Sigmoid colon (tissue), 4 donors: ENCODE data around the gene ZYG11B.

ENCODE experiments used
- EP300 ChIP-seq, 4 donors: sonication (generic); formaldehyde crosslinking; IDR thresholded peaks; one replicate each; pipeline ENCODE4 v1.6.1; 2017; ENCODE audit warnings: antibody characterized with exemption in 4 of 4
- TF ChIP-seq, protein P1 (sequence below), 4 experiments: fragments of 450-650 bp in 3 of 4; fragments of 200-600 bp in 1 of 4; IDR thresholded peaks; one replicate each; pipeline ENCODE4 v1.5.1; 2016 to 2019; ENCODE audit warnings: antibody characterized with exemption in 4 of 4, mild to moderate bottlenecking in 3 of 4, moderate library complexity in 2 of 4

- TF ChIP-seq, protein P1, sequence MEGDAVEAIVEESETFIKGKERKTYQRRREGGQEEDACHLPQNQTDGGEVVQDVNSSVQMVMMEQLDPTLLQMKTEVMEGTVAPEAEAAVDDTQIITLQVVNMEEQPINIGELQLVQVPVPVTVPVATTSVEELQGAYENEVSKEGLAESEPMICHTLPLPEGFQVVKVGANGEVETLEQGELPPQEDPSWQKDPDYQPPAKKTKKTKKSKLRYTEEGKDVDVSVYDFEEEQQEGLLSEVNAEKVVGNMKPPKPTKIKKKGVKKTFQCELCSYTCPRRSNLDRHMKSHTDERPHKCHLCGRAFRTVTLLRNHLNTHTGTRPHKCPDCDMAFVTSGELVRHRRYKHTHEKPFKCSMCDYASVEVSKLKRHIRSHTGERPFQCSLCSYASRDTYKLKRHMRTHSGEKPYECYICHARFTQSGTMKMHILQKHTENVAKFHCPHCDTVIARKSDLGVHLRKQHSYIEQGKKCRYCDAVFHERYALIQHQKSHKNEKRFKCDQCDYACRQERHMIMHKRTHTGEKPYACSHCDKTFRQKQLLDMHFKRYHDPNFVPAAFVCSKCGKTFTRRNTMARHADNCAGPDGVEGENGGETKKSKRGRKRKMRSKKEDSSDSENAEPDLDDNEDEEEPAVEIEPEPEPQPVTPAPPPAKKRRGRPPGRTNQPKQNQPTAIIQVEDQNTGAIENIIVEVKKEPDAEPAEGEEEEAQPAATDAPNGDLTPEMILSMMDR (IDR thresholded peaks at IDR 0.05): no peak
- TF ChIP-seq EP300 (IDR thresholded peaks at IDR 0.05): no peak
Observed at GRCh38 chr1:52727956-52728656, 1.9 kb downstream of the ZYG11B start.
